Stimulated activated CD8-positive, alpha-beta memory T cell treated with anti-CD3 and anti-CD28 coated beads, Interleukin-4, amount 100 ng/mL, for 1 hour (primary cell): ENCODE measurements around the gene SSNA1.

Source experiments
- DNase-seq, 2 donors: peaks; one replicate each; pipeline ENCODE4 v3.0.0-alpha.2; 2020; ENCODE audit warnings: low read depth in 2 of 2, low spot score in 1 of 2

The SSNA1 gene

DNA sequence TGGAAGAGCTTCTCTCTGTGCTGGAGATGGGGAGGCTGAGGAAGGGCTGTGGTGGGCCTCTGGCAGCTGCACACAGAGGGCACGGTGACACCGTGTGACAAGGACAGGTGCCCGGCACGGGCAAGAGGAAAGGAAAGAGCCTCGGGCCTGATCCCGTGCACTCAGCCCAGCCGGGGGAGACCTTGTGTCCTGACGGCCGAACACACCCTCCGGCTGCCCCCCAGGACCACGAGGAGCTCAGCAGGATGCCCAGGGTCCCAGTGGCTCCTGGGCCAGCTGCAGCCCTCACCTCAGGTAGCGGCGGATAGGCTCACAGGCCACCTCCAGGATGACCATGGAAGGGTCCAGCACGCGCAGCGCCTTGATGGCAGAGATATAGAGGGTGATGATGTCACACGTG lies 5.6 kb upstream of the SSNA1 start:
- DNase-seq: no peak

DNA sequence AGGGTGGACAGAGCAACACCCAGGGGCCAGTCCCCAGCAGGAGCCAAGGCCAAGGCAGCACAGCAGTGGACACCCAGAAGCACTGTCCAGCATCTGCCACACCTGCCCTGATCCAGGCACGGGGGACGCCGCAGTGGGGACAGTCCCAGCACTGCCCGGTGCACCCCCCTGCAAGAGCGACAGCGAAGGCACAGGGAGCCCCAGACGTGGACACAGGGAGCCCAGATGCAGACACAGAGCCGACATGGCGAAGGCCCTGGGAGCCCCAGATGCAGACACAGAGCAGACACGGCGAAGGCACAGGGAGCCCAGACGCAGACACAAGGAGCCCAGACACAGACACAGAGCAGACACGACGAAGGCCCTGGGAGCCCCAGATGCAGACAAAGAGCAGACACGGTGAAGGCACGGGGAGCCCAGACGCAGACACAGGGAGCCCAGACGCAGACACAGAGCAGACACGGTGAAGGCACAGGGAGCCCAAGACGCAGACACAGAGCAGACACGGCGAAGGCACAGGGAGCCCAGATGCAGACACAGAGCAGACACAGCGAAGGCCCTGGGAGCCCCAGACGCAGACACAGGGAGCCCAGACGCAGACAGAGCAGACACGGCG lies 4.4 kb upstream of the SSNA1 start:
- DNase-seq: no peak

DNA sequence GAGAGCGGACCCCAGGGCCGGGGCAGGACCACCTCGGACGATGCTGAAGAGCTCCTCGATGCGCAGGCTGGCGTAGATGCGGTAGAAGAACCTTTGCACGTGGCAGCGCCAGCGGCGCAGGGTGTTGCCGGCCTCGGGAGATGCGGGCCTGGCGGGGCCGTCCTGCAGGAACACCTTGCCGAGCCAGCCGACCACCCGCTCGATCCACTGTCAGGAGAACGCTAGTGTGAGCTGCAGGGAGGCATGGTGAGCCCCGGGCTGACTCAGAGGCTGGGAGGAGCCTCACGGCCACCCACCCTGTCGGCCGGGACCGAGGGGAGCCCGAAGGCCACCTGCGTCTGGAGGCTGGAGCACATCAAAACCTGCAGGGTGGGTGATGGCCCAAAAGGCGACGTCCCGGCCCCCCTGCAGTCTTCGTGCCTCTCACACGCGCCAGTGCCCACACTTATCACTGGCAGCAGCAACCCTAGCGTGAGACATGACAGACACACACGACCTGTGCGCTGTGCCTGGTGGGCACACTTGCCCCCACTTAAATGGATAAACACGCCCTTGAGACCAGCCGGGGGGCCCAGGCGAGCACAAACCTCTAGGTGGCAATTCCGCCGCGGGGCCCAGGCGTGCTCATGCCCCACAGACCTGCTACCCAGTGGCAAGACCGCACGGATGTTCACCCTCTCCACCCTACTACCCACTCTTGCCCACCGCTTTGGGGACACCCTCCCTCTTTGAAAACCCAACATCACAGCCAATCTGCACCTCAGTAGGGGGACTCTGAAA lies 3.4 kb upstream of the SSNA1 start:
- no peak for DNase-seq

DNA sequence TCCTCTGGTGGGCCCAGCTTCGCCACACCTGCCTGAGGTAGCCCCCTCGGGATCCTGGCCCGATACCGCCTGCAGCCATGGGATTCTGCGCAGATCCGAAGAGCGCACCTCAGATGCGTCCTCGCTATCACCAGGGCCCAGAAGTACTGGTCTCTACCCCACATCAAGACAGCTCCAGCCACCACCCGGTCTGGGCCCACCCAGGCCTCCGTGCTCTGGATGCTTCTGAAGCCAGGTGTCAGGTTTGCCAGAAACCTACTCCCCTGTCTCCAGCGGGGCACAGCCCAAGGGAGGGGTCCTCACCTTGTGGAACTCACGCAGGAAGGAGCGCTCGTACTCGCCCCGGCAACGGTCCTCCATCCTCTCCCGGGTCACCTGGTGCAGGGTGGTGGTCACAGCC lies 2.6 kb upstream of the SSNA1 start:
- DNase-seq: no peak

DNA sequence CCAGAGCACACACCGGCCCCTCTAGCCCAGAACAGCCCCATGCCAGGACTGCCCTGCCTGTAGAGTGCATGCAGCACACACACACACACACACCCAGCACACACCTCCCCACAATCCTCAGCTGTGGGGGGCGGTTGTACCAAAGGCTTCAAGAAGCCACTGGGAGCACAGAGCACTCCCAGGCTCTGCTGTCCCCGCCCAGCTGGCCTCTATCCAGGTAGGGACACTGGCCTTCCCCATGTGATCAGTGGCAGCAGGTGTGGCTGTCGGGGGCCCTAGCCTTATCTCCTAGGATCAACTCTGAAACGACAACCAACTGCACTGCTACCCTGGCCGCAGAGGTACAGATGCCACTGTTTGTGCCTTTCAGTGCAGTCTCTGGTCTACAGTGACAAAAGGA lies 2.1 kb upstream of the SSNA1 start:
- DNase-seq: no peak

DNA sequence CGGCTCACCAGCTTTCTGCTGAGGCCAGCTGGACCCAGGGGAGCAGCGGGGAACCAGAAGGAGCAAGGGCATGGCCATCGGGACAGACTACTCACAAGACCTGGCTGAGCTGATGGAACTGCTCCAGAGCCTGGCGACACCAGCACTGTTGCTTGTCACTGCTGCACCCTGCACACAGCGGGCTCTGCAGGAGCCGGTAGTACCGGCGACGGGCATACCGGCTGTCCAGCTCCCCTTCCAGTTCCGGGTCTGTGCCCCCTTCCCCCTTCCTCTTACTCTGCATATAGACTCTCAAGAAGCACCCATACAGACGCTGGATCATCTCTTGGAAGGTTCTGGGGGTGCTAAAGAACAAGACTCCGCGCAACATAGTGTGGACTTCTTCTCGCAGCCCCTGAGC lies 1.1 kb upstream of the SSNA1 start:
- no peak for DNase-seq

DNA sequence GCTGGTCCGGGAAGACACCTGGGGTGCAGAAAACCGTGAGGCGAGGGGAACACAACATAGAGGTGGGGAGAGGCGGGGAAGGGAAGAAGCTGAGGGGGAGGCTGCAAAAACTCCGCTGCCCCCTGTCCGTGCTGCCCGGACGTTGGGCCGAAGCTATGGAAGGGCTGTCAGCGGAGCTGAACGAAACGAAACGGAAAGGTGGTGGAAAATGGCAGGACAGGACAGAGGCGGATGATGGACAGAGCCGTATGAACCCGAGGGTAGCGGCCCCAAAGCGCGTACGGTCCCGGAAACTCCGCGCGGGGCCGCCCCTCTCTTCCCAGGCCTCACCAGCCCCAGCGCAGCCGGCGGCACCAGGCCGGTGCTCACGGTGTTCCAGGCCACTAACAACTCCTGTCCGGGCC lies 388 bp upstream of the SSNA1 start:
- no peak for DNase-seq

DNA sequence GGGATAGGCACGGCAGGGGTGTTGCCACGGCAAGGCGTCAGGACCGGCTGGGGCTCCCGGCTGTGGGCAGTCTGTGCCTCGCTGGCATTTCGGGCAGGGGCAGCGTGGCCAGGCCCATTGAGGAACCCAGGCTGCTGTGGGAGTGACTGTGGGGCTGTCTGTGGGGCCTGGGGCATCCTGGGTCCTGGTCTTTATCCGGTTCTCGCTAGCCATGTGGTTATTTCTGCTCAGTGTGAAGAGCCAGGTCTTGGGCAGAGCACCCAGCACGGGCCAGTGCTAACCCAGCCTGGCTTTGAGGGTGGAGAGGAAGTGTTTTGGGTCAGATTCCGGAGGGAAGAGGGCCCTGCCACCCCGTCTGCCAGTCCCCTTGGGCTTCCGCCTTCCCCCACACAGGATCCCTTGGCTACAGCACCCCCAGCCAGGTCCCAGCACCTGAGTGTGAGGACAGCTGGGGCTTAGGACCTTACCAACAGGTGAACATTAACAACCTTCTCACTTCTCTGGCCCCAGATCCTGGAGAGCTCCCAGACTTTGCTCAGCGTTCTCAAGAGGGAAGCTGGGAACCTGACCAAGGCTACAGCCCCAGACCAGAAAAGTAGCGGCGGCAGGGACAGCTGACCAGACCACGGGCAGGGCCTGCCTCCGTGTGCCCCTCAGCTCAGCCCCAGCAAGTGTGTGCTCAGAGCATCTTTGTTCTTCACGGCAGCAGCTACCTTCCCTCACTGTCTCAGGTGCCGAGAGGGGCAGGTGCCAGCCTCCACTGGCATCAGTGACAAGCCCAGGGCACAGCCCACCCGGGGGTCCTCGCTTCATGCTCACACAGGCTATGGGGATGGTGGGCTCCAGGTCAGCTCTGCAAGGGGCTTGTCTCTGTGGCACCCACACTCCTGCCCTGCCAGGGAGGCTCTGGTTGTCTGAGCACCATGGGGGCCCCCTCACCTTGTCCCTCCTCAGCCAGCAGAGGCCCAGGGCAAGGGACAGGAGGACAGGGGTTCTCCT lies 1.1 kb downstream of the SSNA1 start:
- no peak for DNase-seq

DNA sequence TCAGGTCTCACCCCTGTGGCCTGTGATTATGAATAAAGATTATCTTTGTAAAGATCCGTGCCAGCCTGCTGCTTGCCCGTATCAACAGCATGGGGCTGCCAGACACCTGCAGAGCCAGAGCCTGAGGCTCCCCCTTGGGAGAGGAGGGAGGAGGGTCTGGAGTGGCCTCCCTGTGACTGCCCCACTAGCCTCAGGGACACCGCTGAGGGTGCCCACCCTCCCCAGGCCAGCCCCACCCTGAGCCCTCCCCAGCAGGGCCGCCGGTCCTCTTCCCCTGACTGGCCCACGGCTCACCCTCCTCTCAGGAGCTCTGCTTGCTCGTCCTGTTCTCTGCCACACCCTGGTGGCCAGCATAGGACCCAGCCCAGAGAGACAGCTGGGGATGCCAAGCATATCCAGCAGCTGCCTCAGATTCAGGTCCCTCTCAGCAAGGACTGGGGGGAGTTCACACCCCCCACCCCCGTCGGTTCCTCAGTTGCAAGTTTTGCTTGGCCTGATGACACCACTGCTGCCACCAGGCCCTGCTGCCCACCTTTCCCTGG lies 1.9 kb downstream of the SSNA1 start:
- DNase-seq: no peak

DNA sequence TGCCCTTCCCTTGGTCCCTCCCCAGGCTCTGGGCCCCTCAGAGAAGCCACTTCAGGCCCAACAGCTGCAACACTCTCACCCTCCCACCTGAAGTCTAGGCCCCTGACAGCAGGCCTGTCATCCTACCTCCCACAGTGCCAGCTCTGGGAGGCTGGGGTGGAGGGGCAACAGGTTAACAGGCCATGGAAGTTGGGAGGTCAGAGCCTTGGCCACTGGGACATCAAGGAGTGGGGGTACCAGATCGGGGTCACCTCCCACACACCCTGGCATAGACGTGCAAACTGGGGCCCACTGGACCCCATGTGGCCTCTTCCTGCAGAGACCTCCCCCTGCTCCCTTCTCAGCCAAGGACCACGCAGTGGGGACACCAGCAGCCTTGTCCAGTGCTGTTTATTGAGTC lies 2.8 kb downstream of the SSNA1 start:
- no peak for DNase-seq

DNA sequence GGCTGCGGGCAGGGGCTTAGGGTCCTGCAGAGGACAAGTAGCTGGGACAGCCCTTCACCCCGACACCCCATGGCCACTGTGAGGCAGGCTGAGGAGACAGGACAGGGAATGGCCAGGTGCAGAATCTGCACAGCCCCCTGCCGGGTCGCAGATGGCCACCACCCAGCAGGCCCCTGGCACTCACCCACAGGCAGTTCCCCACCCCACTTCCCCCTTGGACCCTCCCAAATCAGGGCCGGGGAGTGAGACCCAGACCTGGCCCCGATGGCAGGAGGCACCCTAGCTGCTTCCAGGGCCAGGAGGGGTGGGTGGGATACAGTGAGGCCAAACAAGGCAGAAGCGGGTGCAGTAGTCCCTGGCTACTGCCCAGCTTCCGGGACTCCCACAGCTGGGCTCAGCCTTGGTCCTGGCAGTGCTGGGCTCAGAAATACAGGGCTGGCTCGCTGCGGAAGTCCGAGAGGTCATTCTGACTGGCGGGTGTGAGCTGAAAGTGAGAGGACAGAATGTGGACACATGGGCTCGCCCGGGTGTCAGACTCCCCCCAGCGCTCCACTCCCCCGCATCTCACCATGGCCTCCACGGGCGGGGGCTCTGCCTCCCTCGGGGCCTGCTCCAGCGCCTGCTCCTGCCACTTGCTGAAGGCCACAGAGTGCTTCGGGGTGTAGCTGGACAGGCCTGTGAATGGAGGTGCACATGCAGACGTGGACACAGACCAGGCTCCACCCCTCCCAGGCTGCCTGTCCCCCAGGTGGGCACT lies 3.4 kb downstream of the SSNA1 start:
- no peak for DNase-seq

DNA sequence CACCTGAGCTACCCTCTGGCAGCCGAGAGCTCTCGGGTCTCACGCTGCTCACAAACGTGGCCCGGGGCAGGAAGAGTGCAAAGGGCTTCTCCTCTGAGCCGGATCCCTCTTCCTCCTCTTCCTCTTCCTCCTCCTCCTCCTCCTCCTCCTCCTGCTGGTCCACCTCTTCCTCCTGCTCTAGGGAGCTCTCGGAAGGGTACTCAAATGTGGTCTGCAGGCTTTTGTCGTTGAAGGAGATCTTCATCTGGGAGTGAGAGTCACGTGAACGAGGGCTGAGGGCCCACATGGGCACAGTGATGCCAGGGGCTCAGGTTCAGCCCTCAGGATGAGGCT lies 3.9 kb downstream of the SSNA1 start:
- DNase-seq: no peak

DNA sequence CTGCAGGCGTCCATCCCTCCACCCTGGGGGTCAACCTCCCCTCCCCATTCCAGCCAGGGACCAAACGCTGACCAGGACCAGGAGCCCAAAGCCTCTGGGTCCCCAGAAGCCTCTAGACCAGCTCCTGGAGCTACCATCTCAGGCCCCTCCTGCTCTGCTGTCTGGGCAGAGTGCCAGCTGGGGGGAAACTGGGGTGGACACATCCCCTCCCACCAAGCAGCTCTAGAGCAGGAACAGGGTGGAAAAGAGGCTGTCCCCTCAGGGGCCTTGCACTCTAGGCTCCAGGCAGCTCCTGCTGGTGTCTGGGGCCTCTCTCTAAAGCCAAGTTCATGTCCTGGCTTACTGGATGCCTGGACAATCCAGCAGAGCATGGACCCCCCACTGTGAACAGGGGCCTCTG lies 4.4 kb downstream of the SSNA1 start:
- DNase-seq: no peak

DNA sequence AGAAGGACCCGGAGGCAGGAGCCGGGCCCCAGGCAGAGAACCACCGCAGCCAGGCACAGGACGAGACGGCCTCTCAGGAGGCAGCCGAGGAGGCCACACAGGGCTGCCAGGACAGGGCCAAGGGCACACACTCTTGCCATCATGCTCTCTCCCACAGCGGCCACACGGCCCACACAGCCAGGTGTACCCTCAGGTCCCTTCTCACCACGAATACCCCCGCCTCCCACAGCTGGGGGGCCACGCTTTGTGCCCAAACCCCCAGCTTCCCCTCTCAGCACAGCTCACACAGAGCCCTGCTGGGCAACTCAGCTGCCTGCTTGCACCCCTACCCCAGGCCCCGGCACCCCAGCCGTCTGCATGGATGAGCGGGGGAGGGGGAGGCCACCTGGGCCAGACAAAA lies 5.3 kb downstream of the SSNA1 start:
- DNase-seq: no peak

DNA sequence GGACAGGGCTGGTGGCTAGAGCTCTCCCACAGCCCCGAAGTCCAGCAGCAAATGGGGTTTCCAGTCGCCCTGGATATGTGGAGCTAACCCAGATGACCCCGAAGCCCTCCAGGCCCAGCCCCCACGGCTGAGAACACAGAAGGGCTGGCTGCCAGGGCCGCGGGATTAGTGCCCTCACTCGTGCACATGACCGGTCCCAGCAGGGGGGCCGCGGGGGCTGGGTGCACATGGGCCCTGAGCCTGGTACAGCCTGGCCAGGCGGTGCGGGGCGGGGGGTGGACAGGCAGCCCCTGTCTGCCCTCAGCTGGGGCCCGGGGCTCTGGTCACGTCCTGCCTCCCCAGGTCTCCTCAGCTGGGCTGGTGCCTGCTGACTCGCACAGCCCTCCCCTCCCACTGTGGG lies 5.9 kb downstream of the SSNA1 start:
- no peak for DNase-seq

DNA sequence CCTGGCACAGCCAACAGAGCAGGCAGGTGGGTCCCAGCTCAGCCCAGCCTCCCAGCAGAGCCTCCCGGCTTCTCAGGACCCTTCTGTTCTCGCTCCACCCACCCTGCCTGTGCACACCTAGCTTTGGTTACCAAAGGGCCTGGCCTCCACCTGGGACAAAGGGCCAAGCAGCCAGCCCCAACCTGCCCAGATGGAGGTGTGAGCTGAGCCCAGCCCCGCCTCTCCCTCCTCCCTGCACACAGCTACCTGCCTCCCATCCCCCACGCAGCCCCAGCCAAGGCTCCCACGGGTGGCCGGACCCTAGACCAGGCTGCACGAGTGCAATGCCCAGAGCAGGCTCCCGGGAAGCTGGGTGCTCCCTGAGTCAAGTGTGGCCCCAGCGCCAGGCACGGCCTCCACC lies 6.4 kb downstream of the SSNA1 start:
- no peak for DNase-seq

DNA sequence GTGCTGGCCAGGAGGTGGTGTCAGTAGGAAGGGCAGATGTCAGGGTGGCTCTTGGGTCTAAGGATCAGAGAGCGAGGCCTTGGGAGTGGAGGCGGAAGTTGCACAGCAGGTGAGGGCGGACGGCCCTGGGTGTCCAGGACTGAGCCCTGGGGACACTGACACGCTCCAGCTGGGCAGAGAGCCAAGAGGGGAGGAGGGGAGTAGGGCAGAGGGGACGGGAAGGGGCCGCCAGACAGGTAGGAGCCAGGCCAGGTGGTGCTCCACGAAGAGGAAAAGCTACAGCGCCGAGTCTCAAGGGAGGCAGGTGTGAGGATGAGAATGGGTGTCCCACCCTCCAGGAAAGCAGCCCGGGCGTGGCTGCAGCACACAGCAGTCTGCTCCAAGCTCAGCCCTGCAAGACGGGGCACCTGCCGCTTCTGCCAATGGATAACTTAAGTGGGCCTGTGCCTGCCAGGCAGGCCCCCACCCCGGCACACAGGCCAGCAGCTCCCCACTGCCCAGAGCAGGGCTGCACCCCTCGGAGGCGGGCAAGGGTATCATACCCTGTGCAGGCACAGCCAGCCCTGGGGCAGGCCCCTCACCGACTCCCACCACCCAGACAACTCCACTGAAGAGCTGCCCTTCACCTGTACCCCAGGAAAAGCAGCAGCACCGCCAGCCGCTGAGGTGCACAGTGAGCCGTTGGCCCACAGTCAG lies 7.2 kb downstream of the SSNA1 start:
- no peak for DNase-seq

DNA sequence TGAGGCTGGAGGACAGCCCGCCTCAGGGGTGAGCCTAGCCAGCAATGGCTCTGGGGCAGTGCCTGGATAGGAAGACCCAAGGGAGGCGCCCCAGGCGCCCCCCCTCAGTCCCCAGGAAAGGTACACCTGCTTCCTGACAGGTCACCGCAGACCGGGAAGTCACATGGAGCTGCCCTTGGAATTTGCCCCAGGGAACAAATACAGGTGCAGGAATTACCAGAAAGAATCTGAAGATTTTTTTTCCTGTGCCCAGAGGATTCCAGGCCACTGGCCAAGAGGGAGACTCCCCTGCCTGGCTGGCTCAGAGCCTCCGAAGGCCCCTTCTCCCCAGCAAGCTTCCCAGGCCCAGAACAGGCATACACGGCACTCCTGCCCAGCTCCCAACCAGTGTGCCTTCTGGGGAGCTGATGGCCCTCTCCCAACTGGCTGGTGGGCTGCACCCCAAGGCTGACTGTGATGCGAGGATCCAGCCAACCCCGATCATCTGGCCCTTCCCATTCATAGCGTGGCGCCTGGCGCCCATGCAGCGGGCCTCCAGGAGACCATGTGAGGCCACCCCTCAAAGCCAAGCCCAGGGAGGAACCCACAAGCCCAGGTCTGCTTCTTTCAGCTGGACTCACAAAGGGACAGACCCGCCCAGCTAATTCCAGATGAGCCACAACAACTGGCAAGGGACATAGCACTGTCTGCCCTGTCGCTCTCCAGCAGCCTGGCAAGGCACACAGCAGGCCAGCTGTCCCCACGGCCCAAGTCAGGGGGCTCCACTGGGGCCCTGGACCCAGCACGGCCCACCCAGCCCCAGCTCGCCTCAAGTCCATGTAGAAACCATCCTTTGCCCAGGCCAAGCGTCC lies 9.8 kb downstream of the SSNA1 start:
- DNase-seq: no peak

DNA sequence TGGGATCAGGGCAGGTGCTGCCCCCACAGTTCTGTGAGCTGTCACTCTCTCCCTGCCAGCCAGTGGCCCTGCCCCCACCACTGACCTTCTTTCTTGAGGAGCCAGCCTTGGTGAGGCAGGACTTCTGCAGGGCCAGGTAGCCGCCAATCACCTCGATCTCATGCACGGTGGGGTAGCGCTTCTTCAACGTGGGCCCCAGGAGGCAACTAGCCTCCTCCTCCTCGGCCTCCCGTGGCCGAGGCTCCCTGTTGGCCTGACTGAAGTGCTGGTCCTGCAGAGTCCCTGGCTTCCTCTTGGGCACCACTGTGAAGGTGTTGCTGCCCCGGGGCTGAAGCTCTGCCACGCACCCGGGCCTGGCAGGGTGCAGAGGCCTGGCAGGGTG lies 10.4 kb downstream of the SSNA1 start:
- no peak for DNase-seq
